HG03460 (cell line): ENCODE data around the gene STOX2.

Experiments used
- ATAC-seq: cut with Tn5 transposase; IDR thresholded peaks from one replicate; pipeline ENCODE4 v1.9.1; 2021; ENCODE audit not compliant: unreplicated experiment

Gene STOX2

GRCh38 chr4:183984566-183984965 lies 79.5 kb downstream of the STOX2 start:
- no peak for ATAC-seq

GRCh38 chr4:183985786-183986185 lies 80.7 kb downstream of the STOX2 start:
- no peak for ATAC-seq

GRCh38 chr4:183986291-183986970 lies 81.3 kb downstream of the STOX2 start:
- ATAC-seq = no peak

GRCh38 chr4:183986971-183987946 lies 82.2 kb downstream of the STOX2 start:
- ATAC-seq = no peak

- ATAC-seq = no peak
Observed at GRCh38 chr4:183987987-183988392, 82.9 kb downstream of the STOX2 start.

GRCh38 chr4:183988874-183989273 lies 83.8 kb downstream of the STOX2 start:
- no peak for ATAC-seq

- ATAC-seq = no peak
Observed at GRCh38 chr4:183989461-183989860, 84.4 kb downstream of the STOX2 start.

- ATAC-seq = no peak
Observed at GRCh38 chr4:183989931-183990330, 84.8 kb downstream of the STOX2 start.

- no peak for ATAC-seq
Observed at GRCh38 chr4:183993676-183994075, 88.6 kb downstream of the STOX2 start.

- ATAC-seq = no peak
Observed at GRCh38 chr4:183995570-183995969, 90.5 kb downstream of the STOX2 start.

GRCh38 chr4:183996868-183997267 lies 91.8 kb downstream of the STOX2 start:
- ATAC-seq = no peak

- no peak for ATAC-seq
Observed at GRCh38 chr4:183999435-183999834, 94.3 kb downstream of the STOX2 start.

- ATAC-seq = no peak
Observed at GRCh38 chr4:184000457-184001396, 95.6 kb downstream of the STOX2 start.

- no peak for ATAC-seq
Observed at GRCh38 chr4:184003433-184003832, 98.3 kb downstream of the STOX2 start.

GRCh38 chr4:184007891-184008290 lies 102.8 kb downstream of the STOX2 start:
- ATAC-seq = no peak

GRCh38 chr4:184010696-184011095 lies 105.6 kb downstream of the STOX2 start:
- no peak for ATAC-seq

- no peak for ATAC-seq
Observed at GRCh38 chr4:184011826-184012380, 106.8 kb downstream of the STOX2 start.

- no peak for ATAC-seq
Observed at GRCh38 chr4:184012937-184013336, 107.8 kb downstream of the STOX2 start.

GRCh38 chr4:184014301-184014700 lies 109.2 kb downstream of the STOX2 start:
- no peak for ATAC-seq

- ATAC-seq = no peak
Observed at GRCh38 chr4:184016759-184017668, 111.9 kb downstream of the STOX2 start.
